H1 (cell line): Measurements from ENCODE around the gene PPP1R12A.

Experiments used
- CHD2 ChIP-seq: IDR thresholded peaks from 2 replicates; pipeline ENCODE4 v1.6.1; 2012; ENCODE audit warnings: low read length, improper control_type of control experiment
- CREB1 ChIP-seq: IDR thresholded peaks from 2 replicates; pipeline ENCODE4 v1.6.1; 2012; ENCODE audit warnings: inconsistent platforms
- CTCF ChIP-seq, 3 experiments: IDR thresholded peaks; 1 replicate in 2 of 3; 2 replicates in 1 of 3; pipeline versions ENCODE4 v1.5.1 to v1.6.1; 2011; ENCODE audit warnings: low read length in 3 of 3, mild to moderate bottlenecking in 3 of 3, inconsistent platforms in 2 of 3, low read depth in 1 of 3, moderate library complexity in 1 of 3; ENCODE audit not compliant: insufficient read depth in 1 of 3; ENCODE audit errors: control extremely low read depth in 1 of 3
- EP300 ChIP-seq, 2 experiments: IDR thresholded peaks; 1 replicate in 1 of 2; 2 replicates in 1 of 2; pipeline ENCODE4 v1.6.1; 2011 to 2012; ENCODE audit warnings: low read depth in 2 of 2, low read length in 2 of 2, mild to moderate bottlenecking in 2 of 2, borderline replicate concordance in 1 of 2, inconsistent platforms in 1 of 2, moderate library complexity in 1 of 2
- JUN ChIP-seq: IDR thresholded peaks from 2 replicates; pipeline ENCODE4 v1.6.1; 2011; ENCODE audit warnings: low read depth, mild to moderate bottlenecking, improper control_type of control experiment, low read length
- POLR2A ChIP-seq, 2 experiments: IDR thresholded peaks; 1 replicate in 1 of 2; 2 replicates in 1 of 2; pipeline ENCODE4 v1.6.1; 2011; ENCODE audit warnings: low read depth in 2 of 2, low read length in 2 of 2, mild to moderate bottlenecking in 2 of 2; ENCODE audit errors: control extremely low read depth in 1 of 2
- RAD21 ChIP-seq, 2 experiments: IDR thresholded peaks in 1 of 2; conservative IDR thresholded peaks in 1 of 2; 2 replicates each; pipeline ENCODE4 v1.6.1; 2011; ENCODE audit warnings: low read depth in 2 of 2, low read length in 2 of 2, improper control_type of control experiment in 1 of 2, inconsistent platforms in 1 of 2, mild to moderate bottlenecking in 1 of 2, moderate library complexity in 1 of 2
- SUZ12 ChIP-seq: fragments of 200-600 bp; sonication (generic); IDR thresholded peaks from 2 replicates; pipeline ENCODE4 v1.6.1; 2012; ENCODE audit warnings: mild to moderate bottlenecking, inconsistent platforms, low read length, moderate library complexity, mixed read lengths
- USF2 ChIP-seq: IDR thresholded peaks from 2 replicates; pipeline ENCODE4 v1.6.1; 2011; ENCODE audit warnings: low read length, improper control_type of control experiment
- YY1 ChIP-seq: IDR thresholded peaks from 2 replicates; pipeline ENCODE4 v1.6.1; 2011; ENCODE audit warnings: low read depth, mild to moderate bottlenecking, low read length
- ZNF274 ChIP-seq: IDR thresholded peaks from 2 replicates; pipeline ENCODE4 v1.7.0; 2012; ENCODE audit warnings: low read length, borderline replicate concordance; ENCODE audit errors: extremely low read depth

- TF ChIP-seq POLR2A (IDR thresholded peaks at IDR 0.05; ENCODE audit: control extremely low read depth in 1 of 2, low read depth in 2 of 2, low read length in 2 of 2) (no peak), SUZ12 (no peak), CTCF (IDR thresholded peaks at IDR 0.05; ENCODE audit: control extremely low read depth in 1 of 3, insufficient read depth in 1 of 3, low read depth in 1 of 3, low read length in 3 of 3) (no peak), JUN (no peak), CREB1 (no peak), ZNF274 (no peak), CHD2 (no peak), YY1 (no peak), EP300 (IDR thresholded peaks at IDR 0.05; ENCODE audit: borderline replicate concordance in 1 of 2, low read depth in 2 of 2, low read length in 2 of 2) (no peak), RAD21 (IDR thresholded peaks at IDR 0.05 in 1 of 2, conservative IDR thresholded peaks at IDR 0.05 in 1 of 2; ENCODE audit: low read depth in 2 of 2, low read length in 2 of 2) (no peak), USF2 (no peak)
Measured at GRCh38 chr12:79858518-79858917, 76.4 kb downstream of the PPP1R12A start.
